GM12878 (cell line): ENCODE measurements around the gene NTF3. TPM values are rescaled to one million over a fixed set of nuclear protein-coding genes. Genes with fewer than 3 reads are reported as not detected.

Source experiments
- ATAC-seq: fragments of 200-7000 bp; cut with Tn5 transposase; 3 replicates; pipeline ENCODE4 v1.9.1; 2020; ENCODE audit warnings: mild to moderate bottlenecking, moderate library complexity
- BruUV-seq: library from RNA; stranded (reverse); fragments of 400-500 nt; replicated peaks from 2 replicates; lab custom pipeline; 2021; lab: Mats Ljungman, UMichigan
- CTCF ChIA-PET: fragments of 300-600 bp; sonication (Branson Sonifier 250); formaldehyde crosslinking; extraction: SDS; loops from one replicate; lab custom pipeline; 2021; ENCODE audit warnings: inconsistent platforms; lab: Yijun Ruan, JAX
- POLR2A ChIA-PET: fragments of 350-600 bp; formaldehyde crosslinking; extraction: SDS; loops from one replicate; lab custom pipeline; 2021; ENCODE audit warnings: inconsistent platforms; lab: Charles Lee
- RAD21 ChIA-PET: fragments of 300-600 bp; sonication (Branson Sonifier 250); formaldehyde crosslinking; loops from one replicate; lab custom pipeline; 2023; ENCODE audit warnings: antibody characterized with exemption; ENCODE audit not compliant: unreplicated experiment; lab: Charles Lee
- SMC1A ChIA-PET: fragments of 300-600 bp; sonication (Branson Sonifier 250); formaldehyde crosslinking; loops from one replicate; lab custom pipeline; 2023; ENCODE audit not compliant: unreplicated experiment, uncharacterized antibody; lab: Charles Lee
- DNase-seq: peaks from one replicate; pipeline ENCODE4 v3.0.0-alpha.2; 2011; ENCODE audit warnings: low read depth, low spot score
- FAIRE-seq: peaks from 3 replicates; lab custom pipeline; 2011; peaks lifted over from hg19 to GRCh38; lab: Jason Lieb, UNC
- H2AFZ ChIP-seq: 2 replicates; pipeline ENCODE4 v1.6.0; 2011; ENCODE audit warnings: low read depth, low read length, control low read depth; ENCODE audit not compliant: control insufficient read depth
- H3K27ac ChIP-seq: 2 replicates; pipeline ENCODE4 v1.5.1; 2011; ENCODE audit warnings: control low read depth; ENCODE audit not compliant: control insufficient read depth, insufficient read depth
- H3K27me3 ChIP-seq, 2 experiments: replicated peaks in 1 of 2; 2 replicates each; pipeline versions ENCODE4 v1.6.0 to v1.6.1; 2011; ENCODE audit warnings: low read length in 1 of 2; ENCODE audit not compliant: control insufficient read depth in 2 of 2, insufficient read depth in 2 of 2
- H3K36me3 ChIP-seq, 2 experiments: 2 replicates each; pipeline ENCODE4 v1.5.1; 2011; ENCODE audit warnings: low read length in 1 of 2; ENCODE audit not compliant: control insufficient read depth in 2 of 2, insufficient read depth in 2 of 2
- H3K4me1 ChIP-seq: 2 replicates; pipeline ENCODE4 v1.6.1; 2011; ENCODE audit warnings: mild to moderate bottlenecking, low read length, moderate library complexity, mixed read lengths; ENCODE audit not compliant: control insufficient read depth, insufficient read depth
- H3K4me2 ChIP-seq: 2 replicates; pipeline ENCODE4 v1.6.0; 2011; ENCODE audit warnings: control low read depth; ENCODE audit not compliant: control insufficient read depth, insufficient read depth
- H3K4me3 ChIP-seq: fragments of 200-600 bp; sonication (generic); 2 replicates; pipeline ENCODE4 v1.5.1; 2016
- H3K79me2 ChIP-seq: 2 replicates; pipeline ENCODE4 v1.6.0; 2011; ENCODE audit warnings: low read length; ENCODE audit not compliant: control insufficient read depth, insufficient read depth
- H3K9ac ChIP-seq: 2 replicates; pipeline ENCODE4 v1.8.0; 2011; ENCODE audit warnings: low read length, control low read depth, mixed read lengths; ENCODE audit not compliant: control insufficient read depth, insufficient read depth
- H3K9me3 ChIP-seq: replicated peaks from 3 replicates; pipeline ENCODE4 v1.5.1; 2011; ENCODE audit warnings: mild to moderate bottlenecking, low read length; ENCODE audit not compliant: control insufficient read depth, insufficient read depth
- H4K20me1 ChIP-seq: 2 replicates; pipeline ENCODE4 v1.6.0; 2011; ENCODE audit not compliant: control insufficient read depth, insufficient read depth
- ASH2L ChIP-seq: fragments of 300-600, 200-600 bp; sonication (generic); IDR thresholded peaks from 2 replicates; pipeline ENCODE4 v1.6.1; 2017; ENCODE audit warnings: low read depth, mild to moderate bottlenecking, borderline replicate concordance
- CBFB ChIP-seq: IDR thresholded peaks from 2 replicates; pipeline ENCODE4 v1.6.1; 2016; ENCODE audit warnings: antibody characterized with exemption, low read depth
- EED ChIP-seq: sonication (generic); IDR thresholded peaks from 2 replicates; pipeline ENCODE4 v1.6.1; 2016; ENCODE audit warnings: antibody characterized with exemption, low read depth
- ESRRA ChIP-seq: IDR thresholded peaks from 2 replicates; pipeline ENCODE4 v1.6.1; 2012; ENCODE audit warnings: mild to moderate bottlenecking, low read length, improper control_type of control experiment
- RAD21 ChIP-seq: IDR thresholded peaks from 2 replicates; pipeline ENCODE4 v1.6.1; 2011; ENCODE audit warnings: mild to moderate bottlenecking, low read depth, low read length, moderate library complexity; ENCODE audit not compliant: insufficient read depth
- RBBP5 ChIP-seq: fragments of 200-600 bp; sonication (generic); conservative IDR thresholded peaks from 2 replicates; pipeline ENCODE4 v1.6.1; 2016
- RELA ChIP-seq: fragments of 450-650 bp; IDR thresholded peaks from 2 replicates; pipeline ENCODE4 v1.8.0; 2014; ENCODE audit warnings: borderline replicate concordance; ENCODE audit not compliant: partially characterized antibody
- SMAD5 ChIP-seq: IDR thresholded peaks from 2 replicates; pipeline ENCODE4 v1.6.1; 2016; ENCODE audit warnings: antibody characterized with exemption, low read depth
- ZNF24 ChIP-seq: fragments of 450-650 bp; IDR thresholded peaks from 2 replicates; pipeline ENCODE4 v1.6.1; 2017; ENCODE audit warnings: antibody characterized with exemption, mild to moderate bottlenecking
- ZNF274 ChIP-seq: IDR thresholded peaks from one replicate; pipeline ENCODE4 v1.8.0; 2011; ENCODE audit not compliant: insufficient read length, insufficient read depth
- ZNF622 ChIP-seq: fragments of 450-650 bp; IDR thresholded peaks from 2 replicates; pipeline ENCODE4 v1.6.1; 2017; ENCODE audit warnings: mild to moderate bottlenecking, inconsistent platforms
- WGBS: methylation state at CpG from one replicate; pipeline ENCODE4 v1.1.6; 2016; ENCODE audit warnings: low lambda C conversion rate; ENCODE audit not compliant: insufficient replicate concordance, insufficient coverage; ENCODE audit errors: missing lambda C conversion rate; 5-methylcytosine and 5-hydroxymethylcytosine counted together
- in situ Hi-C: fragments of 300-500 bp; cut with MboI; formaldehyde crosslinking; loops from 9 replicates; pipeline ENCODE4 v1.14.3; 2018; ENCODE audit warnings: mixed read lengths
- intact Hi-C: fragments of 100-400 bp; cut with micrococcal nuclease; formaldehyde crosslinking; loops from one replicate; pipeline ENCODE4 v1.14.2; 2022; ENCODE audit not compliant: unreplicated experiment
- polyA plus RNA-seq, 11 experiments: library from polyadenylated mRNA; depleted of rRNA in 4 of 11; unstranded in 6 of 11; stranded (reverse) in 5 of 11; fragments of >200 nt; fragmentation: Nextera tagmentation in 4 of 11; fragmentation: Illumina TruSeq in 1 of 11; extraction: Ambion mirVana in 4 of 11; extraction: Trizol in 1 of 11; gene quantifications; 1 replicate in 1 of 11; 2 replicates in 10 of 11; pipeline versions ENCODE4 v1.2.1 to v1.2.3, GENCODE V29; 2011 to 2016; ENCODE audit warnings: inconsistent platforms in 2 of 11, missing spikeins in 2 of 11, low read depth in 1 of 11
- total RNA-seq, 4 experiments: library from RNA; depleted of rRNA in 3 of 4; stranded (reverse); fragments of >200 nt in 3 of 4; fragmentation: Illumina TruSeq in 1 of 4; extraction: Trizol in 1 of 4; gene quantifications; 2 replicates each; pipeline versions ENCODE4 v1.2.1 to v1.2.3, GENCODE V29; 2013 to 2021
- TF ChIP-seq, protein P1 (sequence below): fragments of 450-650 bp; formaldehyde crosslinking; IDR thresholded peaks from 2 replicates; pipeline ENCODE4 v1.4.0; 2020; ENCODE audit warnings: mild to moderate bottlenecking, moderate library complexity

The NTF3 gene
- total and polyA plus RNA-seq, 10 of the 15 experiments (the other 5 are each of a cell fraction or from before 2014, with no cell fraction given) = 0.07 TPM; not detected in 9

- CTCF ChIA-PET = no interaction called here
- no TSS peak for BruUV-seq
- SMC1A ChIA-PET = no interaction called here
These were observed 41.8 kb downstream of the NTF3 start for GRCh38 chr12:5473783-5474116.

More at GRCh38 chr12:5473783-5474116, 41.8 kb downstream of the NTF3 start:
- Histone ChIP-seq H3K79me2 (no peaks in the 10 kb centered on the region), H3K4me1 (no peaks in the 10 kb centered on the region), H3K9me3 (no peaks in the 10 kb centered on the region), H3K27ac (no peak overlapping the region), H3K4me2 (no peak overlapping the region), H2AFZ (no peak overlapping the region), H3K9ac (no peak overlapping the region), H4K20me1 (no peaks in the 10 kb centered on the region), H3K36me3 (no peaks in the 10 kb centered on the region), H3K27me3 (peaks cover 0 to 6% of the 10 kb centered on the region in 2 experiments; a peak in 3 of 4 replicates), H3K4me3 (no peak overlapping the region)
- POLR2A ChIA-PET = no interaction called here
- WGBS = 22% methylated on average over 2 of the region's 2 CpGs
- DNase-seq = no peak
- no peak for ATAC-seq
- no peak for FAIRE-seq
- no peak for TF ChIP-seq EED
- TF ChIP-seq ZNF274 = no peak
- TF ChIP-seq ASH2L = no peak
- TF ChIP-seq ESRRA = no peak
- no peak for TF ChIP-seq RAD21
- TF ChIP-seq ZNF24 = no peak
- TF ChIP-seq, protein P1, sequence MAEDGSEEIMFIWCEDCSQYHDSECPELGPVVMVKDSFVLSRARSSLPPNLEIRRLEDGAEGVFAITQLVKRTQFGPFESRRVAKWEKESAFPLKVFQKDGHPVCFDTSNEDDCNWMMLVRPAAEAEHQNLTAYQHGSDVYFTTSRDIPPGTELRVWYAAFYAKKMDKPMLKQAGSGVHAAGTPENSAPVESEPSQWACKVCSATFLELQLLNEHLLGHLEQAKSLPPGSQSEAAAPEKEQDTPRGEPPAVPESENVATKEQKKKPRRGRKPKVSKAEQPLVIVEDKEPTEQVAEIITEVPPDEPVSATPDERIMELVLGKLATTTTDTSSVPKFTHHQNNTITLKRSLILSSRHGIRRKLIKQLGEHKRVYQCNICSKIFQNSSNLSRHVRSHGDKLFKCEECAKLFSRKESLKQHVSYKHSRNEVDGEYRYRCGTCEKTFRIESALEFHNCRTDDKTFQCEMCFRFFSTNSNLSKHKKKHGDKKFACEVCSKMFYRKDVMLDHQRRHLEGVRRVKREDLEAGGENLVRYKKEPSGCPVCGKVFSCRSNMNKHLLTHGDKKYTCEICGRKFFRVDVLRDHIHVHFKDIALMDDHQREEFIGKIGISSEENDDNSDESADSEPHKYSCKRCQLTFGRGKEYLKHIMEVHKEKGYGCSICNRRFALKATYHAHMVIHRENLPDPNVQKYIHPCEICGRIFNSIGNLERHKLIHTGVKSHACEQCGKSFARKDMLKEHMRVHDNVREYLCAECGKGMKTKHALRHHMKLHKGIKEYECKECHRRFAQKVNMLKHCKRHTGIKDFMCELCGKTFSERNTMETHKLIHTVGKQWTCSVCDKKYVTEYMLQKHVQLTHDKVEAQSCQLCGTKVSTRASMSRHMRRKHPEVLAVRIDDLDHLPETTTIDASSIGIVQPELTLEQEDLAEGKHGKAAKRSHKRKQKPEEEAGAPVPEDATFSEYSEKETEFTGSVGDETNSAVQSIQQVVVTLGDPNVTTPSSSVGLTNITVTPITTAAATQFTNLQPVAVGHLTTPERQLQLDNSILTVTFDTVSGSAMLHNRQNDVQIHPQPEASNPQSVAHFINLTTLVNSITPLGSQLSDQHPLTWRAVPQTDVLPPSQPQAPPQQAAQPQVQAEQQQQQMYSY (CRISPR knock-in tag) = no peak
- no peak for TF ChIP-seq RBBP5
- TF ChIP-seq ZNF622 = no peak
- no peak for TF ChIP-seq RELA
- TF ChIP-seq CBFB = no peak
- no peak for TF ChIP-seq SMAD5
- intact Hi-C loops (no loop called here), in situ Hi-C loops (no loop called here)
- RAD21 ChIA-PET = no interaction called here
